ENCODE data around the gene PEX1.

The PEX1 gene

GRCh38 chr7:92528958-92529264, 591 bp upstream of the PEX1 start:
- TF ChIP-seq, protein P1, sequence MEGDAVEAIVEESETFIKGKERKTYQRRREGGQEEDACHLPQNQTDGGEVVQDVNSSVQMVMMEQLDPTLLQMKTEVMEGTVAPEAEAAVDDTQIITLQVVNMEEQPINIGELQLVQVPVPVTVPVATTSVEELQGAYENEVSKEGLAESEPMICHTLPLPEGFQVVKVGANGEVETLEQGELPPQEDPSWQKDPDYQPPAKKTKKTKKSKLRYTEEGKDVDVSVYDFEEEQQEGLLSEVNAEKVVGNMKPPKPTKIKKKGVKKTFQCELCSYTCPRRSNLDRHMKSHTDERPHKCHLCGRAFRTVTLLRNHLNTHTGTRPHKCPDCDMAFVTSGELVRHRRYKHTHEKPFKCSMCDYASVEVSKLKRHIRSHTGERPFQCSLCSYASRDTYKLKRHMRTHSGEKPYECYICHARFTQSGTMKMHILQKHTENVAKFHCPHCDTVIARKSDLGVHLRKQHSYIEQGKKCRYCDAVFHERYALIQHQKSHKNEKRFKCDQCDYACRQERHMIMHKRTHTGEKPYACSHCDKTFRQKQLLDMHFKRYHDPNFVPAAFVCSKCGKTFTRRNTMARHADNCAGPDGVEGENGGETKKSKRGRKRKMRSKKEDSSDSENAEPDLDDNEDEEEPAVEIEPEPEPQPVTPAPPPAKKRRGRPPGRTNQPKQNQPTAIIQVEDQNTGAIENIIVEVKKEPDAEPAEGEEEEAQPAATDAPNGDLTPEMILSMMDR (IDR thresholded peaks at IDR 0.05; ENCODE audit: extremely low read depth, insufficient read depth, missing control alignments), result no peak
- in situ Hi-C loops (cut with MboI; ENCODE audit: low pct_unique_long_range_greater_than_20kb, low sequenced_read_pairs, unreplicated experiment), result no loop called here
- DNase-seq (ENCODE audit: low spot score), result no peak

DNA sequence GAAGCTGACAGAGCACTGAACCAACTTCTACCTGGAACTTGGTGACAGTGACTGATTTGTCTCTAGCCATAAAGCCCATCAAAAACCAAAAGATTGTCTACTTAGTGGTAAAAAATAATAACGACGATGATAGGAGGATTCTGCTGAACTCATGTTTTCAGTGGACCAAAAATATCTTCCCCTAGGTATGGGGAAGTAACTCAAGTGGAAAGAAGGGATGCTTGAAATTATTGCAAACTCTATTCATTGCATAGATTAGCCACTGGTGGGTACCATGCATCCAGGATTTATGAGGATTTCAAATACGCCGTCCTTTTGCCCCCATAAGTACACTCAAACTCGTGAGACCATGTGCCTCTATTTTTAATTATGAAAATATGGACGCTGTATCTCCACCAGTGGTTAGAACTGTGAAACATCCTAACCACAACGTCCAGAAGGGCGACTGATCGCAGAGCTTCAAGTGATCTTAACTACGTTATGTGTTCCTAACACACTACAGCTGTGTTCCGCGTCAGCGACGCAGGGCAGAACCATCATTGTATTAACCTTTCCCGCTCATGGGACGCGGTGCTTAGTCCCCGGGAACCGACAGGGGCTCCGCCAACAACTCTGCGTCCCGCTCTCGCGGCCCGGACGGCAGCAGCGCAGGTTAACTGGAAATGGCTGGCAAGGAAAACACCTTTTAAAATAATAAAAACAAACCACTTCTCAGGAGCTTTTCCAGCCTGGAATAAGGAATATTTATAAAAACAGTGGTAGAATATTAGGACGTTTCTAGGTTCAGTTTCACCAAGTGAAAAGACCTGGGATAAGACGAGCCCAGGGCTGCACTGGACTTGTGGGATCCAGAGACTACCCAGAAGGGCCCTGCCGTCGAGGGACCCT, 776 bp downstream of the PEX1 start:
- peak; percentile 65 for DNase-seq (ENCODE audit: low spot score)
- TF ChIP-seq, protein P1 (IDR thresholded peaks at IDR 0.05; ENCODE audit: extremely low read depth, insufficient read depth, missing control alignments), result no peak
- in situ Hi-C loops (cut with MboI; ENCODE audit: low pct_unique_long_range_greater_than_20kb, low sequenced_read_pairs, unreplicated experiment), result no loop called here

DNA sequence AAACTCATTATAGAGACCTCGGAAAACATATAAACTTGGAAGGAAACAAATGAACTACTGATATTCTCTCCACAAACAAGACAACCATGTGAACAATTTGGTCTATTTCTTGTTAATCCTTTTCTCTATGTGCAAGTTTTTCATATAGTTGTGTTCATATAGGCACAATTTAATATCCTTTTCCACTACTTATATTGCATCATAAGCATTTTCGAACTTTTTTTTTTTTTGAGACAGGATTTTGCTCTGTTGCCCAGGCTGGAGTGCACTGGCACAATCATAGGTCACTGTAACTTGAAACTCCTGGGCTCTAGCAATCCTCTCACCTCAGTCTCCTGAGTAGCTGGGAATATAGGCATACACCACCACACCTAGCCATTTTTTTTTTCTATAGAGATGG, 5.2 kb downstream of the PEX1 start:
- in situ Hi-C loops (cut with MboI; ENCODE audit: low pct_unique_long_range_greater_than_20kb, low sequenced_read_pairs, unreplicated experiment), result no loop called here
- TF ChIP-seq, protein P1 (IDR thresholded peaks at IDR 0.05; ENCODE audit: extremely low read depth, insufficient read depth, missing control alignments), result no peak
- DNase-seq (ENCODE audit: low spot score), result no peak

DNA sequence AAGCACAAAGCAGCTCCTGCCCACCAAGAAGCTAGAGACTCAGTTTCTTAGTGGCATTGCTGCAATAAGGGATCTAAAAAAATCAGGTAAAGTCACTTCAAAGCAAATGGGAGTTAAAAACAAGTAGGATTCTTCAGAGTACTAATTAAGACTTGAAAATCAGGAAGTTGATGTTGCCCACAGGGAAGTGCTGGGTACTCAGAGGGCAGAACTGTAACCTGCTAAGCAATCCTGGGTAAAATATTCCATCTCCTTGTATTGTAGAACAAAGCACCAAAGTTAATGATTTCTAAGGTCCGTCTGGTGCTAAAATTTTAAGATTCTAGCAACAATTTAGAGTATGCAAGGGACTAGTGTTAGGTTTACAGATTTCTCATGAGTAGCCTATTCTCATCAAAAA, 8.3 kb downstream of the PEX1 start:
- no peak for DNase-seq (ENCODE audit: low spot score)
- TF ChIP-seq, protein P1 (IDR thresholded peaks at IDR 0.05; ENCODE audit: extremely low read depth, insufficient read depth, missing control alignments), result no peak
- in situ Hi-C loops (cut with MboI; ENCODE audit: low pct_unique_long_range_greater_than_20kb, low sequenced_read_pairs, unreplicated experiment), result no loop called here

DNA sequence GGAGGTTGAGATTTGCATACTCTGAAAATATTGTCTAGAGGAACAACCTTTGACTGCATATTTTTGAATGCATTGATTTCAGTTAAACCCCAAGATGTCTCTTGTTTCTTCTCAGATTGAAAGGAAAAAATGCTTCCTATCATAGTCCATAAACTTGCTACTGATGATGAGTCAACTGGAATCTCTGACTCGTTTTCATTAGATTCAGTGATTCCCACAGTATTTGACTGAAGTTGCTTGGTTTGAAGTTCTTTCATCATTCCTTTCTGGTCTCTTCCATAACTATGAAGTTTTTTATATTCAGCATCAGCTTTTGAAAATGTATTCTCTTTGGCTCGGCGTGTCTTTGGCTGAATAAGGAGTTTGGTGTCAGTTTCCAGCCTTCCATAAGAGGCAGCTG, 10.7 kb downstream of the PEX1 start:
- in situ Hi-C loops (cut with MboI; ENCODE audit: low pct_unique_long_range_greater_than_20kb, low sequenced_read_pairs, unreplicated experiment), result no loop called here
- no peak for DNase-seq (ENCODE audit: low spot score)
- TF ChIP-seq, protein P1 (IDR thresholded peaks at IDR 0.05; ENCODE audit: extremely low read depth, insufficient read depth, missing control alignments), result no peak

DNA sequence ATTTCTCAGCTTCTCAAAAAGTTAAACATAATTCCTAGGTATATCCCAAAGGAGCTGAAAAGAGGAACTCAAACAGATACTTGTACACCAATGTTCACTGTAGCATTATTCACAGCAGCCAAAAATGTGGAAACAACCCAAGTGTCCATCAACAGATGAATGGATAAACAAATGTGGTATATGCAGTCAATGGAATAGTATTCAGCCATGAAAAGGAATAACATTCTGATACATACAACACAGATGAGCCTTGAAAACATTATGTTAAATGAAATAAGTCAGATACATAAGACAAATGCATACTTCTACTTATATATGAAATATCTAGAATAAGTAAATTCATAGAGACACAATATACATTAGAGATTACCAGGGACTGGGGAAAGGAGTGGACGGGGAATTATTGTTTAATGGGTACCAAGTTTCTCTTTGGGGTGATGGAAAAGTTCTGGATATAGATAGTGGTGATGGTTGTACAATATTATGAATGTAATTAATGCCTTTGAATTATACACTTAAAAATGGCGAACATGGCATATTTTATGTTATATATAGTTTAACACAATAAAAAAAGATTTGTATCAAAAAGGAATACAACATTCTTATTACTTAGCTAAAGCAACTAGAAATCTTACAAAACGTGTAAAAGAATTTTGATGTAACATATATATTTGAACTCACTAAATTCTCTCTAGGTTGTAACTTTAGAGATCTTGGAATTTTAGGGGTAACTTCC, 15.0 kb downstream of the PEX1 start:
- in situ Hi-C loops (cut with MboI; ENCODE audit: low pct_unique_long_range_greater_than_20kb, low sequenced_read_pairs, unreplicated experiment), result no loop called here
- DNase-seq (ENCODE audit: low spot score), result no peak
- TF ChIP-seq, protein P1 (IDR thresholded peaks at IDR 0.05; ENCODE audit: extremely low read depth, insufficient read depth, missing control alignments), result no peak

All from GM13977 (cell line).